HG03045 (cell line): Measurements from ENCODE around the gene ZNF382.
"Not testable (repeated sequence)": the region's sequence is repeated elsewhere in the genome, so short reads cannot be mapped to it uniquely, and the experiment has no call there.

ENCODE experiments used
- ATAC-seq: cut with Tn5 transposase; IDR thresholded peaks from one replicate; pipeline ENCODE4 v1.9.1; 2021; ENCODE audit warnings: mild to moderate bottlenecking, moderate library complexity; ENCODE audit not compliant: unreplicated experiment

Gene ZNF382

DNA sequence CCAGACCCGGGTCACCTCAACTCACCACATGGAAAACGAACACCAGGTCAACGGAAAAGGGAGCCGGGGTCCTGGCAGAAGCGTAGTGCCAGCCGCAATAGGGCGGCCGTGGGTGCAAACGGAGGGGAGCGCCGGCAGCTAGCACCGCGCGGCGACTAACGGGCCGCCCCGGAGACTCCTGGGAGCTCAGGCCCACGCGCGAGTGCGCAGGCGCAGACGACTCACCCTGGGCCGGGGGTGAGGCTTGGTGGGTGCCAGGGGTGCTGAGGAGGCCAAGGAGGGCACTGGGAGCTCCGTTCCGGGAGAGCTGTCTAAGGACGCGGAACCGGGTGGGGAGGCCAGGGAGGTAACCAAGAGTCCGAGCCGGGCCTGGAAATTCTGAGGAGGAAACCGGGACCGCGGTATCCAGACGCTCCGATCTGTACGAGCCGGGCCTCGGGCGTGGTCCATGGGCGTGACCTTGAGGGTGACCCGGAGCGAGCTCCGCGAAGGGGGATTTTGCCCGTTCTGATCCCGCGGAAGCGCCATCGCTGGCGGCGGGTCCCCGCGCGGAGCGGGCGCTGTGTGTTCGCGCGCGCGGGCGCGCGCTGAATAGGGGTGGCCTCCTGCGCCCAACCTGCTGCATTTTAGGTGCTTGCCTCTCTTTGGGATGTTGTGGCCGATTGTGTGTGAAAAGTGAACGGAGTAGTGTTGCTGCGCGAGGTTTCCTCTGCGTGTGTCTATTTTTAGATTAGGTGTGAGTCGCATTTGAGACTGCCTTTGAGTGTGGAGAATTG is at the start of gene ZNF382:
Gene ZNF382 (plus strand): TSS at position 213 of the 776 bp plus-strand sequence. CDS start 4,602 bp downstream, outside the sequence.
- peak; percentile 63 for ATAC-seq

DNA sequence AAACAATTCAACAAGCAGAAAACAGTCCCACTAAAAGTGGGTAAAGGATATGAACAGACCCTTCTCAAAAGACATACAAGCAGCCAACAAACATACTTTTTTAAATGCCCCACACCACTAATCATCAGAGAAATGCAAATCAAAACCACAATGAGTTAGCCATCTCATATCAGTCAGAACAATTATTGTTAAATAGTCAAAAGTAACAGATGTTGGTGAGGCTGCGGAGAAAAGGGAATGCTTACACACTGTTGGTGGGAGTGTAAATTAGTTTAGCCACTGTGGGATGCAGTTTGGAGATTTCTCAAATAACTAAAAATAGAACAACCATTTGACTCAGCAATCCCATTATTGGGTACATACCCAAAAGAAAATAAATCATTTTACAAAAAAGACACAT is 40.7 kb upstream of the ZNF382 start:
- no peak for ATAC-seq

GRCh38 chr19:36572593-36573019 is 32.5 kb upstream of the ZNF382 start:
- ATAC-seq = no peak

DNA sequence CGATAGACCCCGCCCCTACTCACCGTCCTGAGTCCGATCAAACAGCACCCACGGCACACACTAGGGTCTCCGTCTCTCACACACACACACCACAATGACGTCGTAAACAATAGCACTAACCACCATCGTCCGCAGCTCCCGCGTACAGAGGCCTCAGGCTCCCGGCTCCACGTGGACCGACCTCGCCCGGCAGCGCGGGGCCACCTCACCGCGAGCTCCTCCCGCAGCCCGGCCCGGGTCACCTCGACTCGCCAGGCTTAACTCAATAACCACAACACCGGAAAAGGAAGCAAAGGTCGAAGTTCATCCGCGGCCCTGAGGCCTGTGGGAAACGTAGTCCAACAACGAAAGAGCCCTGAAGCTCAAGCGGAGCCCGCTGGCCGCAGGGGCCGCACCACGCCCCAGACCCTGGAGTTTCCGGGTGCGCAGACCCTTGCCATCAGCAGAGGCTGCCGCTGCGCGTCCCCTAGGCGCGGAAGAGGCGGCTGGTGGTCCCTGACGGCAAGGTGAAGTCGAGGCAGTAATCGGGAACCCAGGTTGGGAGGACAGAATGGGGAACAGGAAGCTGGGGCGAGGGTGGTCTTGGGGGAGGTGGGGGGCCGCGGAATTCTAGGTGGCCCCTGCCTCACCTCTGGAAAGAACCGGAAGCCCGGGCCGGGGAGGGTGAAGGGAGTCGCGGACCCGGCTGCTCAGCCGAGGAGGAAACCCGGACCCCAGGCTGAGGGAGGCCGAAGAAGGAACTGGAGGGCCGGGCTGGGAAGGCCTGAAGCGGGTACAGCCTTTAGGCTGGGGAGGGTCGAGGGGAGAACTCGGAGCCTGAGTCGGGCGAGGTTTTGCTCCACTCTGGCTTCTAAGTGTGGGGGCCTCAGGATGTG is 31.9 kb upstream of the ZNF382 start, which contains the start of gene ZNF529:
Gene ZNF529 (minus strand): TSS at position 273 of the 875 bp plus-strand sequence. CDS start 946 bp downstream, outside the sequence.
- ATAC-seq = peak; percentile 91

DNA sequence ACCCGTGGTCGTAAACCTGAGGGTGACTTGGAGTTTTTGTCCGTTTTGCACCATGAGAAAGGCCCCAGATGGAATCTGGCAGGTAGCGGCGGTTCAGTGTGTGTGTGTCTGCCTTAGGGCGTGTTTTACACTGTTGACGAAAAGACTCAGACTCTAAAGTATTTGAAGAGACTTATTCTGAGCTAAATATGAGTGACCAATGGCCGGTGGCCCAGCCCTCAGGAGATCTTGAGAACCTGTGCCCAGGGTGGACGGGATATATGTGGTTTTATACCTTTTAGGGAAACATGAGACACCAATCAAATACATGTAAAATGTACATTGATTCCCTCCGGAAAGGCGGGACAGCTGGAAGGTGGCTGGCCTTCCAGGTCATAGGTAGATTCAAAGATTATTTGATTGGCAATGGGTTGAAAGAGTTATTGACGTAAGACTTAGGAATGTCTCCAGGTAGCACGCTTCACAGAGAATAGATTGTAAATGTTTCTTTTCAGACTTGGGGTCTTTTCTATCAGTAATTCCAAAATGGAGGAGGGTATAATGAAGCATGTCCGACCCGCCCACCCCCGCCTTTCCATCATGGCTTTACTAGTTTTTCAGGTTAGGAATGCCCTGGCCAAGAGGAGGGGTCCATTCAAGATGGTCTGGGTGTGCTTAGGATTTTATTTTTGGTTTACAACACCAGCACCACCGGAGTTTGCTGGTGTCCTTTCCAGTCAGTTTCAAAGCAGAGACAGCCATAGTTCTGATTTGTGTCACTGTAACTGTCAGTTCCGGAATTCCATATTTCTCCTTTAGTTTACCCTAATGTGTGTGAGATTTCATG is 31.0 kb upstream of the ZNF382 start:
- no peak for ATAC-seq

DNA sequence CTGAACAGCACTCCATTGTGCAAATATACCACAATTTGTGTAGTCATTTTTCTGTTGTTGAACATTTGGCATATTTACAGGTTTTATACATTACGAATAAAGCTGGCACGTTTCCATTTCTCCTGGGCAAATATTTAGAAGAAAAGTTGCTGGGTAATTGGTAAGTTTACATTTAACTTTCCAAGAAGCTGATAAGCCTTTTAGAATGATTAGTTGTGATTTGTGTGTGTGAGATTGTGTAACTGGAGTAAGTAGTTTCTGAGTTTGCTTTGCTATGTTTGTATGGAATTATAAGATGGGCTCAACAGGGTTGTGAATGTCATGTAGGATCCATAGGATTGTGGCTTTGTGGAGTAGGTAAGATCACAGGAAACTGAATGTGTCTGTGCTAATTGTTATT is 30.4 kb upstream of the ZNF382 start:
- ATAC-seq = no peak

DNA sequence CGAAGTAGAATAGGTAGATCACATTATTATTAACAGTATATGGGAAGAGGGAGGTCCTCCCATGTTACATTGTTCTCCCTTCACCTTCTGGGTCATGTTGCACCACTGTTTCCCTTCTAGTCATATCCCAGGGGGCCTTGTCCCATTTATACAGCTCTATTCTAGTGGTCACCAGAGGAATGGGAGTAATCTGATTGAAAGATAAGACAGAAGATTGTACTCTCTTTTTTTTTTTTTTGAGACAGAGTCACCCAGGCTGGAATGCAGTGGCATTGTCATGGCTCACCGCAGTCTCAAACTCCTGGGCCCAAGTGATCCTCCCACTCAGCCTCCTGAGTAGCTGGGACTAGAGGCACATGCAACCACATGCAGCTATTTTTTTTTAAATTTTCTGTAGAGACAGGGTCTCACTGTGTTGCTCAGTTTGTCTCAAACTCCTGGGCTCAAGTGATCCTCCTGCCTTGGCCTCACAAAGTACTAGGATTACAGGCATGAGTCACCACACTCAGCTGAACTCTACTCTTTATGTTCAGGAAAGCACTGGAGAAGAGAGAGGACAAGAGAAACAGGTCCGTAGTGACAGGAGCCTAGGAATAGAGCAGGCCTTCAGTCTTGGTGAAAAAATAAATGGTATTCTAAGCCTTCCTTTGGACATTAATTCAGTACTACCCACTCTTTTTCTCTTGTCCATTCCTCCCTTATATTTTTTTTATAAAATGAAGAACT is 27.7 kb upstream of the ZNF382 start:
- ATAC-seq = no peak

DNA sequence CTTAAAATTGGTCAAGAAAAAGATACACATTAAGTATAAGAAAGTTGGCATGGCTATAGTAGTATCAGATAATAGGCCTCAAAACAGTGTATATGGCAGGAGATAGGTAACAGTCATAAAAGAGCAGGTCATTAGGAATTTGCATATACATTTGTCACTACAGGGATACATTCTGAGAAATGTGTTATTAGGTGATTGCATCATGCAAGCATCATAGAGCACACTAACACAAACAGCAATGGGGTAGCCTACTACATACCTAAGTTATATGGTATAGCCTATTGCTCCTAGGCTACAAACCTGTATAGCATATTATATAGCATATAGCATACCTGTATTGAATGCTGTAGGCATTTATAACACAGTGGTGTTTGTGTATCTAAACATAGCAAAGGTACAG is 25.9 kb upstream of the ZNF382 start:
- ATAC-seq = no peak

DNA sequence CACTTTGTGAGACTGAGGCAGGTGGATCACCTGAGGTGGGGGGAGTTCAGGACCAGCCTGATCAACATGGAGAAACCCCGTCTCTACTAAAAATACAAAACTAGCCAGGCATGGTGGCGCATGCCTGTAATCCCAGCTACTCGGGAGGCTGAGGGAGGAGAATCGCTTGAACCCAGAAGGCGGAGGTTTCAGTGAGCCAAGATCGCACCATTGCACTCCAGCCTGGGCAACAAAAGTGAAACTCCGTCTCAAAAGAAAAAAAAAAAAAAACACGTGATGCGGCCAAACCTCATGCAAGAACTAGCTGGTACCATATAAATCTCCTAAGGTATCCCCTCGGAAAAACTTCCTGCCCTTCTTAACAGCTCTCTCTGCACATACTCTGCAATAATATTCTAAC is 2.4 kb upstream of the ZNF382 start:
- not testable (repeated sequence) for ATAC-seq

DNA sequence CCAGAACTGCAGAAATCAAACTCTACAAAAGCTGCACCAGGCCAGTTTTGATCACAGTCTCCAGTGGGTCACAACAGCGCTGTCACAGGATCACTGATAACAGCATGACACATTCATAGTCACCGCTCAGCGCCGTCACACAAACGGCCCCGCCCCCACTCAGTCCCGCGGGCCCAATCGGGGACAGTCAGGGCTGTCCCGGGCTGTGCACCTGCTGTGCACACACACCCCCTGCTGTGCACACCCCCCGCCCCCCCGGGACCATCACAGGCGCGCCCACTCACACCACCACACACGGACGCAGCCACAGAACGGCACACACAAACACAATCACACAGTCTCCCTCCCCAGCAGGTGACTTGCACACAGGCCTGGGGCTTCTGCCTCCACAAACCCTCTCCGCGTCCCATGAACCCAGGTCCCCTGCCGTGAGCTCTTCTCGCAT is 435 bp upstream of the ZNF382 start:
- peak; percentile 52 for ATAC-seq

DNA sequence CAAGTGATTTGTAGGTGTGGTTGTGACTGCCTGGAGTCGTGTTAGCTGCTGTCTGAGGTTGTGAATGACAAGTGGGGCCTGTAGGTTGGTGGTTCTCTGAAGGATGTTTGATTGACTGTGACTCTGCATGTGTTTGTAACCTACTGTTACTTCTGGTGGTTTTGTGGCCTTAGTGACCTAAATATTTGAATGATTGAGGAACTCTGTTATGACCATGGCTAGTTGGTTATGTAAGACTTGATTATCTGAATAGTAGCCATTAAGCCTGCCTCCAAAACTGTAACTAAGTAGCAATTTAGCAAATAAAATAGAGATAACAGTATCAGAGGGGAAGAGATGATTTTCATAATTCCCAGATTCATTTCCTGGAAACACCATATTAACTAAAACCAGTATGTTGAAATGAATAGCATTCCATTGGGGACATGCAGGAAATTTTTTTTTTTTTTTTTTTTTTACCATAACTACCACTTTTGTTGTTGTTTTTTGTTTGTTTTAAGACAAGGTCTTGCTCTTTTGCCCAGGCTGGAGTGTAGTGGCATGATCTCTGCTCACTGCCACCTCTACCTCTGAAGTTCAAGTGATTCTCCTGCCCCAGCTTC is 865 bp downstream of the ZNF382 start:
- ATAC-seq = no peak

DNA sequence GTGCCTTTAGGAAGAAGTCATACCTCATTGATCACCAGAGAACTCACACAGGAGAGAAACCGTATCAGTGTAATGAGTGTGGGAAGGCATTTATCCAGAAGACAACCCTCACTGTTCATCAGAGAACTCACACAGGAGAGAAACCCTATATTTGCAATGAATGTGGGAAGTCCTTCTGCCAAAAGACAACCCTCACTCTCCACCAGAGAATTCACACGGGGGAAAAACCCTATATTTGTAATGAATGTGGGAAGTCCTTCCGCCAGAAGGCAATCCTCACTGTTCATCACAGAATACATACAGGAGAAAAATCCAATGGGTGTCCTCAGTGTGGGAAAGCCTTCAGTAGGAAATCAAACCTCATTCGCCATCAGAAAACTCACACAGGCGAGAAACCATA is 21.9 kb downstream of the ZNF382 start:
- ATAC-seq = no peak

- no peak for ATAC-seq
These were observed 30.2 kb downstream of the ZNF382 start for GRCh38 chr19:36635342-36635741.

DNA sequence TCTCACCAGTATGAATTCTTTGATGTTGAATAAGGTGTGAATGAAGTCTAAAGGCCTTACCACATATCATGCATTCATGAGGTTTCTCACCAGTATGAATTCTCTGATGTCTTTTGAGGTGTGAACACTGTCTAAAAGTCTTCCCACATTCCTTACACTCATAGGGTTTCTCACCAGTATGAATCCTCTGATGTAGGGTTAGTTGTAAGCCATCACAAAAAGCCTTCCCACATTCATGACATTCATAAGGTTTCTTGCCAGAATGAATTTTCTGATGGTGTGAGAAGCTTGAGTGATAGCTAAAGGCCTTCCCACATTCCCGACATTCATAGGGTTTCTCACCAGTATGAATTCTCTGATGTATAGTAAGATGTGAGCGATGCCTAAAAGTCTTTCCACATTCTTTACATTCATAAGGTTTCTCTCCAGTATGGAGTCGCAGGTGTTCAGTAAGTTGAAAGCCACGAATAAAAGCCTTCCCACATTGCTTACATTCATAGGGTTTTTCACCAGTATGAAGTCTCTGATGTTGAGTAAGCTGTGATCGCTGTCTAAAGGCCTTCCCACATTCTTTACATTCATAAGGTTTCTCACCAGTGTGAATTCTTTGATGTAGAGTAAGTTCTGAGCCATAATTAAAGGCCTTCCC is 33.9 kb downstream of the ZNF382 start:
- no peak for ATAC-seq

- no peak for ATAC-seq
These were observed 41.6 kb downstream of the ZNF382 start for GRCh38 chr19:36646746-36647145.

DNA sequence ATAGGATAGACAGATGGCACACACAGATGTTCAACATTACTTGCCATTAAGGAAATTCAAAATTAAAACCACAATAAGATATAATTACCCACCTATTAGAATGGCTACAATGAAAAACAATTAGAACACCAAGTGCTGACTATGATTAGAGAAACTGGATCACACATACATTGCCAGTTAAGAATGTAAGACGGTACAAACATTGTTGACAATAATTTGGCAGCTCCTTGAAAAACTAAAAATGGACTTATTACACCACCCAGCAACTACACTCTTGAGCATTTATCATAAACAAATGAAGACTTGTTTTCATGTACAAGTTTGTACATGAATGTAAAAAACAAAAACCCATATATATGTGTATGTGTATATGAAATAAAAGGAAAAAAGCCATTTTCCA is 47.8 kb downstream of the ZNF382 start:
- ATAC-seq = no peak

DNA sequence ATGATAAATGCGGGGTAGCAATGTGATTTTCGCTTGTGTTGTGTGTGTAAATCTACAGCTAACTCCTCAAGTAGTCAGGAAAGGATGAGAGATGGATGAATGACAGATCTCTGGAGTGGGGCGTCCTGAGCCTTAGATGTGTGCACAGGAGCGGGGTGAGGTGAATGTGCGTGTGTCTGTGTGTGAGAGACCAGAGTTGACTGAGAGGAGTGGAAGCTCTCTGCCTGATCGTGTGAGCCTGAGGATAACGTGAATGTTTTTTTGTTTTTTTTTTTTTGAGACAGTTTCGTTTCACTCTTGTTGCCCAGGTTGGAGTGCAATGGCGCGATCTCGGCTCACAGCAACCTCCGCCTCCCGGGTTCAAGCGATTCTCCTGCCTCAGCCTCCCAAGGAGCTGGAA is 60.7 kb downstream of the ZNF382 start:
- ATAC-seq = no peak

DNA sequence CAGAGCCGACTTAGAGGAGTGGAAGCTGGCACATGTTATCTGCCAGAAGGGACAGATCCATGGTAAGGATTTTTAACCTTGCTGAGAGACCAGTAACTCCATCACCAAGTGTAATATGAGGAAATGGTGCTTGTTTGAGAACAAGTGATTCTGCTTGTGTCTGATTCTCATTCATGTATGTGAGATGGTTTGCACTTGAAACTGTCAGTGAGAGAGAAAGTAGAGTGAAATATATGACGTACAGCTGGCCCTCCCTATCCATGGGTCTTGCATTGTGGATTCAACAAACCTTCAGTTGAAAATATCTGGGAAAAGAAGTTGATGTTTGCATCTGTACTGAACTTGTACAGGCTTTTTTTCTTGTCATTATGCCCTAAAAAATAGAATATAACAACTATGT is 63.5 kb downstream of the ZNF382 start:
- ATAC-seq = no peak

- ATAC-seq = no peak
These were observed 67.3 kb downstream of the ZNF382 start for GRCh38 chr19:36672368-36672767.
